OCI-LY1 (cell line): ENCODE results near the gene IQSEC1.

ENCODE experiments used
- H2AFZ ChIP-seq: fragments of 200-600 bp; sonication (generic), shearing (Covaris generic); 2 replicates; pipeline ENCODE4 v1.6.0; 2014; ENCODE audit warnings: antibody characterized with exemption, mild to moderate bottlenecking, low read length
- H3F3A ChIP-seq: fragments of 200-600 bp; sonication (generic), shearing (Covaris generic); 2 replicates; pipeline ENCODE4 v1.6.0; 2014; ENCODE audit warnings: mild to moderate bottlenecking, antibody characterized with exemption, low read length, moderate library complexity; ENCODE audit not compliant: insufficient read depth
- H3K27ac ChIP-seq: fragments of 200-600 bp; sonication (generic); 2 replicates; pipeline ENCODE4 v1.5.1; 2014; ENCODE audit warnings: low read length, mixed run types, mild to moderate bottlenecking, low read depth; ENCODE audit not compliant: poor library complexity, severe bottlenecking
- H3K27me3 ChIP-seq: fragments of 200-600 bp; sonication (generic); 2 replicates; pipeline ENCODE4 v1.6.0; 2014; ENCODE audit warnings: antibody characterized with exemption, mild to moderate bottlenecking, low read length, moderate library complexity; ENCODE audit not compliant: insufficient read depth
- H3K36me3 ChIP-seq: fragments of 200-600 bp; sonication (generic); 2 replicates; pipeline ENCODE4 v1.6.1; 2014; ENCODE audit warnings: mild to moderate bottlenecking, antibody characterized with exemption, low read length, moderate library complexity, mixed read lengths; ENCODE audit not compliant: insufficient read depth
- H3K4me1 ChIP-seq: fragments of 200-600 bp; sonication (generic); 2 replicates; pipeline ENCODE4 v1.5.1; 2014; ENCODE audit warnings: mild to moderate bottlenecking, low read length, moderate library complexity; ENCODE audit not compliant: insufficient read depth, severe bottlenecking
- H3K4me2 ChIP-seq: fragments of 200-600 bp; sonication (generic), shearing (Covaris generic); 2 replicates; pipeline ENCODE4 v1.6.1; 2014; ENCODE audit warnings: low read length
- H3K4me3 ChIP-seq: fragments of 200-600 bp; sonication (generic); 2 replicates; pipeline ENCODE4 v1.5.1; 2014; ENCODE audit warnings: low read length, low read depth, mild to moderate bottlenecking, mixed read lengths; ENCODE audit not compliant: poor library complexity, severe bottlenecking
- H3K79me2 ChIP-seq: fragments of 200-600 bp; shearing (Covaris generic); 2 replicates; pipeline ENCODE4 v1.6.1; 2016; ENCODE audit warnings: mixed run types, low read length, mixed read lengths; ENCODE audit not compliant: insufficient read depth
- H3K9ac ChIP-seq: fragments of 200-600 bp; sonication (generic), shearing (Covaris generic); 2 replicates; pipeline ENCODE4 v1.6.1; 2014; ENCODE audit warnings: mild to moderate bottlenecking, low read length, mixed read lengths
- H3K9me2 ChIP-seq: fragments of 200-600 bp; sonication (generic), shearing (Covaris generic); 2 replicates; pipeline ENCODE4 v1.6.1; 2014; ENCODE audit warnings: low read depth, mild to moderate bottlenecking, low read length, mixed read lengths
- H3K9me3 ChIP-seq: fragments of 200-600 bp; shearing (Covaris generic); 2 replicates; pipeline ENCODE4 v1.6.1; 2014; ENCODE audit warnings: low read length, mixed read lengths
- H4K20me1 ChIP-seq: fragments of 200-600 bp; sonication (generic), shearing (Covaris generic); 2 replicates; pipeline ENCODE4 v1.6.0; 2016; ENCODE audit warnings: mild to moderate bottlenecking, low read length; ENCODE audit not compliant: insufficient read depth
- EZH2 ChIP-seq: fragments of 200-600 bp; sonication (generic), shearing (Covaris generic); IDR thresholded peaks from 2 replicates; pipeline ENCODE4 v1.8.0; 2017; ENCODE audit warnings: borderline replicate concordance, mixed run types, mild to moderate bottlenecking, antibody characterized with exemption, low read length, moderate library complexity, mixed read lengths
- TF ChIP-seq, protein P1 (sequence below): fragments of 200-600 bp; sonication (generic), shearing (Covaris generic); IDR thresholded peaks from 2 replicates; pipeline ENCODE4 v1.5.1; 2017; ENCODE audit warnings: mild to moderate bottlenecking, antibody characterized with exemption, low read length, moderate library complexity, mixed read lengths

IQSEC1 gene

DNA sequence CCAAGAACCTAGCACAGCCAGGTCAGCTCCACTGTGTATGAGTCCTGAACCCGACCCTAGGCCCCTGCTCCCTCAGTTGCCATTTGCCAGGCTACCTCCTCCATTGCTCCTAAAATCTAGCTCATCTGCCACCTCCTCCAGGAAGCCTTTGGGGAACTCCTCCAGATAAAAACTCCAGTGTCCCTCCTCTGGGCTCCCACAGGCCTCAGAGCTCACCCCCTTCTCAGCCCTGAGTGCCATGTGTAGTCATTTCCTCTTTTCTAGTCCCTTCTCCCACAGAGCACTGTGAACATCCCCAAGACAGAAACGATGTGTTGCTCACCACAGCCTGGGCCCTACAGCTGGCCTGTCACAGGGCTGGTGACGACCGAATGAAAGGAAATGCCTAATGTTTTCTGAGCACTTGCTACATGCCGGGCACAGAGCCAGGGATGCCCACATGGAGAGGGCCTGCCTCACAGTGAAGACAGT is 61.0 kb downstream of the IQSEC1 start:
- Histone ChIP-seq H3K27ac (peak overlapping the region; percentile 83), H3K9me2 (no peaks in the 10 kb centered on the region), H3K9me3 (no peaks in the 10 kb centered on the region), H2AFZ (no peak overlapping the region), H3K36me3 (no peaks in the 10 kb centered on the region), H3K27me3 (peaks cover 3% of the 10 kb centered on the region; the same call in 1 of the 2 replicates), H3K4me3 (peak overlapping the region; percentile 10), H3K4me2 (no peak overlapping the region; the same call in 1 of the 2 replicates), H3F3A (no peaks in the 10 kb centered on the region), H4K20me1 (no peaks in the 10 kb centered on the region), H3K4me1 (peaks cover 68% of the 10 kb centered on the region), H3K9ac (no peak overlapping the region), H3K79me2 (no peaks in the 10 kb centered on the region)
- TF ChIP-seq EZH2 = no peak
- TF ChIP-seq, protein P1, sequence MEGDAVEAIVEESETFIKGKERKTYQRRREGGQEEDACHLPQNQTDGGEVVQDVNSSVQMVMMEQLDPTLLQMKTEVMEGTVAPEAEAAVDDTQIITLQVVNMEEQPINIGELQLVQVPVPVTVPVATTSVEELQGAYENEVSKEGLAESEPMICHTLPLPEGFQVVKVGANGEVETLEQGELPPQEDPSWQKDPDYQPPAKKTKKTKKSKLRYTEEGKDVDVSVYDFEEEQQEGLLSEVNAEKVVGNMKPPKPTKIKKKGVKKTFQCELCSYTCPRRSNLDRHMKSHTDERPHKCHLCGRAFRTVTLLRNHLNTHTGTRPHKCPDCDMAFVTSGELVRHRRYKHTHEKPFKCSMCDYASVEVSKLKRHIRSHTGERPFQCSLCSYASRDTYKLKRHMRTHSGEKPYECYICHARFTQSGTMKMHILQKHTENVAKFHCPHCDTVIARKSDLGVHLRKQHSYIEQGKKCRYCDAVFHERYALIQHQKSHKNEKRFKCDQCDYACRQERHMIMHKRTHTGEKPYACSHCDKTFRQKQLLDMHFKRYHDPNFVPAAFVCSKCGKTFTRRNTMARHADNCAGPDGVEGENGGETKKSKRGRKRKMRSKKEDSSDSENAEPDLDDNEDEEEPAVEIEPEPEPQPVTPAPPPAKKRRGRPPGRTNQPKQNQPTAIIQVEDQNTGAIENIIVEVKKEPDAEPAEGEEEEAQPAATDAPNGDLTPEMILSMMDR = no peak

DNA sequence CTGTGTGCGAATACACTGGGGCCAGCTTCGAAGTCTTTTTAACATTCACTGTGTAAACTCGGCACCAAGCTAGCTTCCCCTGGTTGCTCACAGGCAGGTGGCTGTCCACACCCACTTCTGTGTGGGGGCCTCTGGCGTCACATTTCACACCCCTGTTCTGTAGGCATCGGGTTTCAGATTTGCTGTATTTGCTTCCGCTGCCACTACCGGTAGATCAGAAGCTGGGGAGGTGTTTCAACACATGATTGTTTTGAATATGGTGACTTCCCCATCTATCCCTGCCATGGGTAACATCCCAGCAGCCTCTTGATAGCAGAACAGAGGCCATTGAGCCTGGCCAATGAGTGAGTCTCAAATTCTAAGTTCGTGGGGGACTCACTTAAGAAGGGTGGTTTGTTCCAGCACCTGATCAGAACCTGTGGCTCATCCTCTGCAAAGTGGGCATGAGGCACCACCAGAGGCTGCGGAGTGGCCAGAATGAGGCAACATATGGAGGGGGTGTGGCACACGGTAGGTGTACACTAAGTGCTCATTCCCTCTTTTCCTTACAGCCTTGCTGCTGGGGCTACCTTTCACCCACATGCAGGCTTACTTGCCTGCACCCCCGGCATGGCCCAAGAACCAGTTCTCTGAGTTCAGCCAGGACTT is 61.5 kb downstream of the IQSEC1 start:
- H3K79me2 ChIP-seq = no peaks in the 10 kb centered on the region
- TF ChIP-seq, protein P1 = no peak
- no peak for TF ChIP-seq EZH2
- H3K27ac ChIP-seq = peak overlapping the region; percentile 83
- H3F3A ChIP-seq = no peaks in the 10 kb centered on the region
- H3K4me2 ChIP-seq = peak overlapping the region; percentile 59; the same call in 1 of the 2 replicates
- no peaks in the 10 kb centered on the region for H3K9me3 ChIP-seq
- H4K20me1 ChIP-seq = no peaks in the 10 kb centered on the region
- peaks cover 68% of the 10 kb centered on the region for H3K4me1 ChIP-seq
- H2AFZ ChIP-seq = no peak overlapping the region
- H3K36me3 ChIP-seq = no peaks in the 10 kb centered on the region
- H3K9me2 ChIP-seq = no peaks in the 10 kb centered on the region
- H3K27me3 ChIP-seq = no peaks in the 10 kb centered on the region
- no peak overlapping the region; the same call in 1 of the 2 replicates for H3K9ac ChIP-seq
- H3K4me3 ChIP-seq = peak overlapping the region; percentile 10

DNA sequence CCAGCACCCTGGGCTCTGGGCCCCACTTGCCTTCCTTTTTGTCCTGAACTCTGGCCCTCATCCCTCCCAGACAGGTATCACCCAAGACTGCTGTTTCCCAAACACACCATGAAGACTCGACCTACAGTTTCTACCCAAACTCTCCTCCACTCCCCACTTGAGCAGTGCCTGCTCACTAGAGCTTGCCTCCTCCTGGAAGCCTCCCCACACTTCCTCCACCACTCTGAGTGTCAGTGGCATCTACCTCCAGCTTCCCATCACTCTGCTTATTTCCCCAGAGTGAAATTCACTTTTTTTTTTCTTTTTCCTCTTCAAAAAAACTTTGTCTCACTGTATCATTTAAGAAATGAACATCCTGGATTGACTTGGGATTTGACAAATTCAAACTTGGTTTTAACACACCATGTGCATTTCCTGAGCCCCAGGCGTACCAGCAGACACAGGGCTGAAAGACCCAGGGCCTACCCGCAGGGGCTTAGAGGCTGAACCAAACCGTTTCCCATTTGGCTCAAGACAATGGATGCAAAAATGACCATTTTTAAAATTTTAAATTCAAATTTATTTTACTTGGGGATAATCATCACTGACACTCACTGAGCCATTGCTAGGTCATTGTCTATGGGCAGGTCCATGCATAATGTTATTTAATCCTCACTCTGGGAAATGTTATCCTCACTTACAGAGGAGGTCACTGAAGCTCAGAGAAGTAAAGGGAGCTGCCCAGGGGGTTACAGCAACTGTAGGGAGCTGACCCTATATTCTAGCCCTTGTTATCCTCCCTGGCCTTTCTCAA is 62.3 kb downstream of the IQSEC1 start:
- Histone ChIP-seq H3F3A (no peaks in the 10 kb centered on the region), H3K4me3 (peak overlapping the region; percentile 10), H3K9me3 (no peaks in the 10 kb centered on the region), H3K36me3 (no peaks in the 10 kb centered on the region), H3K4me1 (peaks cover 61% of the 10 kb centered on the region), H3K9ac (peak overlapping the region; percentile 3; the same call in 1 of the 2 replicates), H4K20me1 (no peaks in the 10 kb centered on the region), H3K4me2 (peak overlapping the region; percentile 59; the same call in 1 of the 2 replicates), H2AFZ (no peak overlapping the region), H3K9me2 (no peaks in the 10 kb centered on the region), H3K79me2 (no peaks in the 10 kb centered on the region), H3K27ac (peak overlapping the region; percentile 83), H3K27me3 (no peaks in the 10 kb centered on the region)
- TF ChIP-seq EZH2 = no peak
- TF ChIP-seq, protein P1 = no peak
